LNCAP (cell line): ENCODE data around the gene SPRR4.

ENCODE experiments used
- CTCF ChIP-seq: fragments of 450-650 bp; IDR thresholded peaks from 2 replicates; pipeline ENCODE4 v1.5.1; 2017; ENCODE audit warnings: mild to moderate bottlenecking

SPRR4 gene

GRCh38 chr1:152959273-152959672 is 11.2 kb upstream of the SPRR4 start:
- TF ChIP-seq CTCF = no peak

- no peak for TF ChIP-seq CTCF
Measured at GRCh38 chr1:152959801-152960451, 10.5 kb upstream of the SPRR4 start.

- peak; percentile 55 for TF ChIP-seq CTCF
Measured at GRCh38 chr1:152960452-152961044, 9.9 kb upstream of the SPRR4 start.

- no peak for TF ChIP-seq CTCF
Measured at GRCh38 chr1:152961226-152961891, 9.1 kb upstream of the SPRR4 start.

- TF ChIP-seq CTCF = no peak
Measured at GRCh38 chr1:152962876-152963415, 7.5 kb upstream of the SPRR4 start.

GRCh38 chr1:152964536-152964935 is 5.9 kb upstream of the SPRR4 start:
- no peak for TF ChIP-seq CTCF

- no peak for TF ChIP-seq CTCF
Measured at GRCh38 chr1:152965853-152966252, 4.6 kb upstream of the SPRR4 start.
